Panc1 (cell line): ENCODE data around the gene ALPK1.

Experiments used
- POLR2AphosphoS5 ChIP-seq: IDR thresholded peaks from 2 replicates; pipeline ENCODE4 v1.6.1; 2012; ENCODE audit warnings: mild to moderate bottlenecking, low read depth, low read length, moderate library complexity
- TF ChIP-seq, protein P1 (sequence below): fragments of 450-650 bp; IDR thresholded peaks from 2 replicates; pipeline ENCODE4 v1.5.1; 2017; ENCODE audit warnings: mild to moderate bottlenecking

- TF ChIP-seq, protein P1, sequence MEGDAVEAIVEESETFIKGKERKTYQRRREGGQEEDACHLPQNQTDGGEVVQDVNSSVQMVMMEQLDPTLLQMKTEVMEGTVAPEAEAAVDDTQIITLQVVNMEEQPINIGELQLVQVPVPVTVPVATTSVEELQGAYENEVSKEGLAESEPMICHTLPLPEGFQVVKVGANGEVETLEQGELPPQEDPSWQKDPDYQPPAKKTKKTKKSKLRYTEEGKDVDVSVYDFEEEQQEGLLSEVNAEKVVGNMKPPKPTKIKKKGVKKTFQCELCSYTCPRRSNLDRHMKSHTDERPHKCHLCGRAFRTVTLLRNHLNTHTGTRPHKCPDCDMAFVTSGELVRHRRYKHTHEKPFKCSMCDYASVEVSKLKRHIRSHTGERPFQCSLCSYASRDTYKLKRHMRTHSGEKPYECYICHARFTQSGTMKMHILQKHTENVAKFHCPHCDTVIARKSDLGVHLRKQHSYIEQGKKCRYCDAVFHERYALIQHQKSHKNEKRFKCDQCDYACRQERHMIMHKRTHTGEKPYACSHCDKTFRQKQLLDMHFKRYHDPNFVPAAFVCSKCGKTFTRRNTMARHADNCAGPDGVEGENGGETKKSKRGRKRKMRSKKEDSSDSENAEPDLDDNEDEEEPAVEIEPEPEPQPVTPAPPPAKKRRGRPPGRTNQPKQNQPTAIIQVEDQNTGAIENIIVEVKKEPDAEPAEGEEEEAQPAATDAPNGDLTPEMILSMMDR, result no peak
- TF ChIP-seq POLR2AphosphoS5, result no peak
Observed at GRCh38 chr4:112287258-112287989, 9.7 kb upstream of the ALPK1 start.
